GM19023 (cell line): ENCODE data around the gene DEFB125.

Experiments
- ATAC-seq: cut with Tn5 transposase; IDR thresholded peaks from one replicate; pipeline ENCODE4 v1.9.1; 2021; ENCODE audit warnings: mild to moderate bottlenecking, moderate library complexity; ENCODE audit not compliant: unreplicated experiment

The DEFB125 gene

GRCh38 chr20:145877-146276 lies 58.4 kb downstream of the DEFB125 start:
- no peak for ATAC-seq
